Glutamatergic neuron (in vitro differentiated cells): ENCODE data around the gene SSUH2. TPM values are rescaled to one million over a fixed set of nuclear protein-coding genes. Genes with fewer than 3 reads are reported as not detected.

Experiments
- DNase-seq: peaks from one replicate; pipeline ENCODE4 v3.0.0; 2022
- H3K27ac Mint-ChIP-seq: one replicate; pipeline ENCODE4 v1.8.0; 2020; ENCODE audit warnings: mild to moderate bottlenecking, mixed read lengths, inconsistent platforms; ENCODE audit not compliant: unreplicated experiment
- H3K27me3 Mint-ChIP-seq: one replicate; pipeline ENCODE4 v1.8.0; 2020; ENCODE audit warnings: mild to moderate bottlenecking, moderate library complexity, mixed read lengths, inconsistent platforms; ENCODE audit not compliant: unreplicated experiment
- H3K36me3 Mint-ChIP-seq: one replicate; pipeline ENCODE4 v1.8.0; 2020; ENCODE audit warnings: mild to moderate bottlenecking, mixed read lengths, inconsistent platforms; ENCODE audit not compliant: unreplicated experiment
- H3K4me1 Mint-ChIP-seq: one replicate; pipeline ENCODE4 v1.8.0; 2020; ENCODE audit warnings: mild to moderate bottlenecking, low read depth, mixed read lengths, inconsistent platforms; ENCODE audit not compliant: unreplicated experiment
- H3K4me3 Mint-ChIP-seq: one replicate; pipeline ENCODE4 v1.8.0; 2020; ENCODE audit warnings: mild to moderate bottlenecking, mixed read lengths, inconsistent platforms; ENCODE audit not compliant: unreplicated experiment
- H3K9me3 Mint-ChIP-seq: one replicate; pipeline ENCODE4 v1.8.0; 2020; ENCODE audit warnings: mild to moderate bottlenecking, moderate library complexity, mixed read lengths, inconsistent platforms; ENCODE audit not compliant: unreplicated experiment
- total RNA-seq: library from RNA; stranded (reverse); fragmentation: NEBNext Ultra II Directional; extraction: Animal tissue kit (Norgen Biotek cat#: 25700); gene quantifications from one replicate; pipeline ENCODE4 v1.2.1, GENCODE V29; 2021; ENCODE audit not compliant: unreplicated experiment
- TF ChIP-seq, protein P1 (sequence below): fragments of 200-600 bp; sonication (generic); IDR thresholded peaks from one replicate; pipeline ENCODE4 v1.5.0; 2021; ENCODE audit not compliant: partially characterized antibody, unreplicated experiment

The SSUH2 gene
- total RNA-seq, 1 donor from 2014 or later, result 0.66 TPM

DNA sequence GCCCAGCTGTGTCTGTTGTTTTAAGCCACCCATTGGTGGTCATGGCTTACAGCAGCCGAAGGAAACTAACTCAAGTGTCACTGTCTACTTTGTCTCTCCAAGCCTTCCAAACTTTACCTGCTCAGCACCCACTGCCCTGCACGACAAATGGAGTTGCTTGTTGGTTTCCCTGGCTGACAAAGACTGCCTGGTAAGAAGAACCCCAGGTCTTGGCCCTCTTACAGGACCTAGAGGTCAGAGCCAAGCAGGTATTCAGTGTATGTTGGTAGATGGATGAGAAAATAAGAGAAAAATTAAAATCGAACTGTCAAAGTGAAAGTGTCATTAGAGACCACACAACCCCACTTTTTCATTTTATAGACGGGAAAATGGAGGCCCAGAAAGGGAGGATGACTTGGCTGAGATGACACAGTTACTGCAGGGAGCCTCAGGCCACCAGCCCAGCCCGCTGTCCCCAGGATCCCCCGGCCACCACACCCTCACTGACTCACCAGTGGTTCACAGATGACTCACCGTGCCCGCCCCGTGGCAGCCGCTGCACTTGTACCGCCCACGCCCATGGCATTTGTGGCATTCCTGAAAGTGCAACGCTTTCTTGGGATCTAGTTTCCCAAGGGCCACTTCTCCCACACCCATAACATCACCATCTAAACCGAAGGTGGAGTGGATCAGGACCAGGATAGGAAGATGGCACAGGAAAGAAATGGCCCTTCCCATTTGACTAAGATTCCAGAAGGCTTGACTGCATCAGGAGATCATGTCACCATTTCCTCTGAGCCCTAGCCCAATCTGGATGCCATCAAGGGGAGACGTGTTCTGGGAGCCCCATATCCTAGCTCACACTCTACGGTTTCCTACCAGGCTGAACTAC lies 15.2 kb downstream of the SSUH2 start:
- Mint-ChIP-seq H3K4me1 (no peaks in the 10 kb centered on the region), H3K4me3 (no peak overlapping the region), H3K36me3 (no peaks in the 10 kb centered on the region), H3K9me3 (no peaks in the 10 kb centered on the region), H3K27me3 (no peaks in the 10 kb centered on the region), H3K27ac (no peak overlapping the region)
- TF ChIP-seq, protein P1, sequence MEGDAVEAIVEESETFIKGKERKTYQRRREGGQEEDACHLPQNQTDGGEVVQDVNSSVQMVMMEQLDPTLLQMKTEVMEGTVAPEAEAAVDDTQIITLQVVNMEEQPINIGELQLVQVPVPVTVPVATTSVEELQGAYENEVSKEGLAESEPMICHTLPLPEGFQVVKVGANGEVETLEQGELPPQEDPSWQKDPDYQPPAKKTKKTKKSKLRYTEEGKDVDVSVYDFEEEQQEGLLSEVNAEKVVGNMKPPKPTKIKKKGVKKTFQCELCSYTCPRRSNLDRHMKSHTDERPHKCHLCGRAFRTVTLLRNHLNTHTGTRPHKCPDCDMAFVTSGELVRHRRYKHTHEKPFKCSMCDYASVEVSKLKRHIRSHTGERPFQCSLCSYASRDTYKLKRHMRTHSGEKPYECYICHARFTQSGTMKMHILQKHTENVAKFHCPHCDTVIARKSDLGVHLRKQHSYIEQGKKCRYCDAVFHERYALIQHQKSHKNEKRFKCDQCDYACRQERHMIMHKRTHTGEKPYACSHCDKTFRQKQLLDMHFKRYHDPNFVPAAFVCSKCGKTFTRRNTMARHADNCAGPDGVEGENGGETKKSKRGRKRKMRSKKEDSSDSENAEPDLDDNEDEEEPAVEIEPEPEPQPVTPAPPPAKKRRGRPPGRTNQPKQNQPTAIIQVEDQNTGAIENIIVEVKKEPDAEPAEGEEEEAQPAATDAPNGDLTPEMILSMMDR, result no peak
- DNase-seq, result no peak

DNA sequence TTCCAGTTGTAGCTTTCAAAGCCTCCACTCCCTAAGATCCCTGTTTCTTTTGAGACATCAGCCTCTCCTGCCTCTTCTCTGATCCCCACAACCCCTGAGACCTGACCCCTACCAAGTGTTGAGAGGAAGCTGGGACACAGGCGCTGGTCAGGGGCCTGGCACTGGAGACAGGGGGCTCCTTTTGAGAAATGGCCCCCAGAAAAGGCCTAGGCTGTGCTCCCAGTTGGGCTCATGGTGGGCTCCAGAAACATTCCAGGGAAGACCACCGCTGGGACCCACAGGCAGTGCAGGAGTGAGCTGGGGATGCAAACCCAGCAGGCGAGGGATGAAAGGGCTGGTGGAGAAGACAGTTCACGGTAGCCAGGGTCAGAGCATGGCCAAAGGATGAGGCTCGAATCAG lies 16.6 kb downstream of the SSUH2 start:
- no peaks in the 10 kb centered on the region for H3K9me3 Mint-ChIP-seq
- no peak overlapping the region for H3K27ac Mint-ChIP-seq
- no peak for DNase-seq
- no peaks in the 10 kb centered on the region for H3K27me3 Mint-ChIP-seq
- H3K4me3 Mint-ChIP-seq, result no peak overlapping the region
- H3K36me3 Mint-ChIP-seq, result no peaks in the 10 kb centered on the region
- TF ChIP-seq, protein P1, result no peak
- H3K4me1 Mint-ChIP-seq, result peaks cover 6% of the 10 kb centered on the region

DNA sequence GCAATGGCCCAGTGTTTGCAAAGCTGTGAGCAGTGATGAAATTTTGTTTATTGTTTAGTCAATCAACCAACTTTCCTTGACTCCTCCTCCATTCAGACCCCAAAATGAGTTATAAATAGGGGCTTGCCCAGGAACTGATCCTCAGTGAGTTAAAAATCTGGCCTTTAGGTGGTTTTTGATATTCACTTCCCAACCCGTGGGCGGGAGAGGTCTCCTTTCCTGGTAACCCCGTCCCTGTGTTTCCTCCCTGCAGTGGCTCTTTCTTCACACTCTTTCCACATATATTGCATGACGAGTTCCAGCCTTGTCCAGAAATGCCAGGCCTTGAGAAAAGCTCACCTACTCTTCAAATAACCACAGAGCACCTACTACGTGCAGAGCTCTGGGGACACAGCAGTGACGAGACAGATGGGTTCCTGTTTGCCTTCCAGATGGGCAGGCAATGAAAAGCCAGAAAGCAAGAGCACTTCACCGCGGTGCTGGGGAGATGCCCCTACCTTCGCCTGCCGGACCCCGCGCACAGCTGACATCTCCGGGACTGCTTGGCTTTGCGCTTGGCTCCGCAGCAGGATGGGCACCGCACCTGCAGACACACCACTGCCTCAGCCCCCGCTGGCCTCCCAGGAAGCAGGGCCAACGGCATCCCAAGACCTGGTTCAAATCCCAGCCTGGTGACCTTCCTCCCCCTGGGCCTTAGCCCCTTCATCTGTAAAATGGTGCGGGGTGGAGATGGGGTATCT lies 17.2 kb downstream of the SSUH2 start:
- TF ChIP-seq, protein P1, result no peak
- Mint-ChIP-seq H3K27ac (no peak overlapping the region), H3K4me1 (peaks cover 6% of the 10 kb centered on the region), H3K4me3 (no peak overlapping the region), H3K27me3 (no peaks in the 10 kb centered on the region), H3K36me3 (no peaks in the 10 kb centered on the region), H3K9me3 (no peaks in the 10 kb centered on the region)
- no peak for DNase-seq

DNA sequence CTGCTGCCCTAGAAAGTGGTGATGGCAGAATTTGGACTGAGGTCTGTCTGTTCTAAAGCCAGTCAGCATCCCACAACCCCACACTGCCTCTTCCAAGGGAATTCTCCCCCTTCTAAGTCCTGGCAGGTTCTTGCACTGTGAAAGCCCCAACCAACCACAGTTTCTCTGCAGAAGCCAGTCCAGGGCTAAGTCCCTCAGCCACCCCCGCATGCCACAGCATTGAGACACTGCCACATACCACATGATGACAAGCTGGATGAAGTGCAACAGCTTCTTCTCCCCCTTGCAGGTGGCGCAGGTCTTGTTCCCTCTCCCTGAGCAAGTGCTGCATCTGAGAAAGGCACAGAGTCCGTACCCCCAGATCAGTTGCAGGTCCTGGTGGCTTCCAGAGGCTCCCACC lies 18.6 kb downstream of the SSUH2 start:
- Mint-ChIP-seq H3K36me3 (no peaks in the 10 kb centered on the region), H3K27ac (no peak overlapping the region), H3K27me3 (no peaks in the 10 kb centered on the region), H3K4me3 (no peak overlapping the region), H3K4me1 (peaks cover 6% of the 10 kb centered on the region), H3K9me3 (no peaks in the 10 kb centered on the region)
- DNase-seq, result no peak
- TF ChIP-seq, protein P1, result no peak

DNA sequence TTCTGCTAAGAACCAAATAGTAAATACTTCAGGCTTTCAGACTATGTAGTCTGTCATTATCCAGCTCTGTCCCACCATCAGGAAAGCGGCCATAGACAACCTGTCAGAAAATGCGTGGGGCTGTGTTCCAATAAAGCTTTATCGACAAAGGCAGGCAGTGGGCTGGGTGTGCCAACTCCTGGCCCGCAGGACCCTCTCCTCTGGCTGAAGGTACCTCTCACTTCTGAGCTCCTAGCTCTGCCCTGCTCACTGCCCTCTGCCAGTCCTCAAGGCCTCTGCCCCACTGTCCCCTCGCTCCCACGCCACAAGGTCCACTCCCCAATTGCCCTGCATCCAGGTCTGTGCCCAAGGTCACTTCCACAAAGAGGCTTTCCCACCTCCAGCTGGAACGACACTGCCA lies 20.0 kb downstream of the SSUH2 start:
- Mint-ChIP-seq H3K4me1 (peaks cover 6% of the 10 kb centered on the region), H3K27ac (no peak overlapping the region), H3K27me3 (no peaks in the 10 kb centered on the region), H3K4me3 (no peak overlapping the region), H3K36me3 (no peaks in the 10 kb centered on the region), H3K9me3 (no peaks in the 10 kb centered on the region)
- no peak for DNase-seq
- TF ChIP-seq, protein P1, result no peak
